MM.1S (cell line): Measurements from ENCODE around the gene PLEKHJ1.

Experiments
- DNase-seq: peaks from one replicate; pipeline ENCODE4 v3.0.0-alpha.2; 2015
- H2AFZ ChIP-seq: fragments of 300-600 bp; sonication (generic); 2 replicates; pipeline ENCODE4 v1.6.0; 2016; ENCODE audit warnings: antibody characterized with exemption, low read length
- H3F3A ChIP-seq: fragments of 300-600 bp; sonication (generic); 2 replicates; pipeline ENCODE4 v1.6.1; 2016; ENCODE audit warnings: mild to moderate bottlenecking, antibody characterized with exemption, low read length, moderate library complexity, mixed read lengths; ENCODE audit not compliant: insufficient read depth
- H3K27ac ChIP-seq: fragments of 300-600 bp; sonication (generic); 2 replicates; pipeline ENCODE4 v1.5.1; 2016; ENCODE audit warnings: mild to moderate bottlenecking, low read length
- H3K27me3 ChIP-seq: fragments of 300-600 bp; sonication (generic); replicated peaks from 2 replicates; pipeline ENCODE4 v1.6.0; 2016; ENCODE audit warnings: low read length; ENCODE audit not compliant: insufficient read depth
- H3K36me3 ChIP-seq: fragments of 300-600 bp; sonication (generic); replicated peaks from 2 replicates; pipeline ENCODE4 v1.6.1; 2016; ENCODE audit warnings: mild to moderate bottlenecking, low read length, mixed read lengths; ENCODE audit not compliant: insufficient read depth
- H3K4me1 ChIP-seq: fragments of 300-600 bp; sonication (generic); 2 replicates; pipeline ENCODE4 v1.6.1; 2016; ENCODE audit warnings: low read length, mixed read lengths
- H3K4me2 ChIP-seq: fragments of 300-600 bp; sonication (generic); 2 replicates; pipeline ENCODE4 v1.6.0; 2016; ENCODE audit warnings: low read depth, low read length
- H3K4me3 ChIP-seq: fragments of 300-600 bp; sonication (generic); 2 replicates; pipeline ENCODE4 v1.5.1; 2016; ENCODE audit warnings: low read length, mixed read lengths
- H3K79me2 ChIP-seq: fragments of 300-600 bp; sonication (generic); 2 replicates; pipeline ENCODE4 v1.6.1; 2016; ENCODE audit warnings: mixed run types, low read length, mixed read lengths
- H3K9ac ChIP-seq: fragments of 300-600 bp; sonication (generic); 2 replicates; pipeline ENCODE4 v1.6.1; 2016; ENCODE audit warnings: low read length, mixed read lengths
- H3K9me2 ChIP-seq: fragments of 300-600 bp; sonication (generic); replicated peaks from 2 replicates; pipeline ENCODE4 v1.6.1; 2016; ENCODE audit warnings: mild to moderate bottlenecking, low read length, mixed read lengths; ENCODE audit not compliant: insufficient read depth
- H3K9me3 ChIP-seq: fragments of 300-600 bp; sonication (generic); replicated peaks from 2 replicates; pipeline ENCODE4 v1.6.1; 2016; ENCODE audit warnings: mild to moderate bottlenecking, low read length, mixed read lengths; ENCODE audit not compliant: insufficient read depth
- H4K20me1 ChIP-seq: fragments of 300-600 bp; sonication (generic); 2 replicates; pipeline ENCODE4 v1.6.1; 2016; ENCODE audit warnings: mild to moderate bottlenecking, low read length, moderate library complexity, mixed read lengths; ENCODE audit not compliant: insufficient read depth
- EZH2 ChIP-seq: fragments of 300-600 bp; sonication (generic); optimal IDR thresholded peaks from 2 replicates; pipeline ENCODE3; 2017; ENCODE audit warnings: low read depth, mild to moderate bottlenecking, antibody characterized with exemption, low read length, mixed read lengths
- EZH2phosphoT487 ChIP-seq: fragments of 300-600 bp; sonication (generic); IDR thresholded peaks from 2 replicates; pipeline ENCODE4 v1.6.1; 2018; ENCODE audit warnings: antibody characterized with exemption, low read length
- TF ChIP-seq, protein P1 (sequence below): fragments of 300-600 bp; sonication (generic); IDR thresholded peaks from 2 replicates; pipeline ENCODE4 v1.5.1; 2016; ENCODE audit warnings: antibody characterized with exemption, low read length, mixed read lengths

PLEKHJ1 gene

DNA sequence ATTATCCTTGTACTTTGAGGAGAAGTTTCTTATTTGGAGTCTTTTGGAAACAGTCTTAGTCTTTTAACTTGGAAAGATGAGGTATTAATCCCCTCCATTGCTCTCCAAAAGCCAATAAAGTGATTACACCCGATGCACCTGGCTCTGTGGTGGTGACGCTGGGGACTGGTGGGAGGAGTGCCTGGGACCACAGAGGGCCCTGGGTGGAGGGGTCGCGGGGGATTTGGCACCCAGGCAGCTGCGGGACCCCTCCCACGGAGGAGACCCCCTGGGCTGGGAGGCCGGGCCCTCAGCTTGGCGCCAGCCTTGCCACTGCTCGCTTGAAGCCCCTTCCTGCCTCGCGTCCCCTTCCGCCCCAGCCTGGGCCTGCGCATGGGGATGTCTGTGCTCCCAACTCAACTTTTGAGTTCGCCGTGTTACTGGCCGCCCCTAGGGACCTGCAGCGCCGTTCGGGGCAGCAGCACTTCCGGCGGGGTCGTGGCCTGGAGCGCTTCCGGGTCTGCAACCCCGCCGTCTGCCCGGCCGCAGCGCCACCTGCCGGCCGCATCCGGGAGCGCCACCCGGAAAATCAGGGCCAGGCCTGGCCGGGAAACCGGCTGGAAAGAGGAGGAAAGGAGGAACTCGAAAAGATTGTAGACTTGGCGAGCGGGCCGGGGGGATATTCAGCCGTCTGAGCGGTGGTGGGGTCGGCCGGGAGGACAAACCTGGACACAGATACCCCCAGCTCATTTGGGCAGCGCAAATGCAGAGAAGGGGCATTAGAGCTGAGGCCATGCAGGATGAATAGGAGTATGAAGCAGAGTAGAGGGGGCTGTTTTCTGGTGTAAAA, 37.4 kb upstream of the PLEKHJ1 start:
- H3K36me3 ChIP-seq, result peaks cover 17% of the 10 kb centered on the region
- H3K9me3 ChIP-seq, result no peaks in the 10 kb centered on the region
- no peak overlapping the region for H2AFZ ChIP-seq
- peaks cover 29% of the 10 kb centered on the region for H3K4me1 ChIP-seq
- H4K20me1 ChIP-seq, result peaks cover 38% of the 10 kb centered on the region
- no peak overlapping the region; the same call in 1 of the 2 replicates for H3K9ac ChIP-seq
- H3K4me3 ChIP-seq, result peak overlapping the region; percentile 18; the same call in 1 of the 2 replicates
- H3F3A ChIP-seq, result peaks cover 47% of the 10 kb centered on the region
- peak overlapping the region; percentile 61 for H3K27ac ChIP-seq
- no peaks in the 10 kb centered on the region for H3K9me2 ChIP-seq
- no peak for TF ChIP-seq EZH2
- no peak for TF ChIP-seq EZH2phosphoT487
- TF ChIP-seq, protein P1, sequence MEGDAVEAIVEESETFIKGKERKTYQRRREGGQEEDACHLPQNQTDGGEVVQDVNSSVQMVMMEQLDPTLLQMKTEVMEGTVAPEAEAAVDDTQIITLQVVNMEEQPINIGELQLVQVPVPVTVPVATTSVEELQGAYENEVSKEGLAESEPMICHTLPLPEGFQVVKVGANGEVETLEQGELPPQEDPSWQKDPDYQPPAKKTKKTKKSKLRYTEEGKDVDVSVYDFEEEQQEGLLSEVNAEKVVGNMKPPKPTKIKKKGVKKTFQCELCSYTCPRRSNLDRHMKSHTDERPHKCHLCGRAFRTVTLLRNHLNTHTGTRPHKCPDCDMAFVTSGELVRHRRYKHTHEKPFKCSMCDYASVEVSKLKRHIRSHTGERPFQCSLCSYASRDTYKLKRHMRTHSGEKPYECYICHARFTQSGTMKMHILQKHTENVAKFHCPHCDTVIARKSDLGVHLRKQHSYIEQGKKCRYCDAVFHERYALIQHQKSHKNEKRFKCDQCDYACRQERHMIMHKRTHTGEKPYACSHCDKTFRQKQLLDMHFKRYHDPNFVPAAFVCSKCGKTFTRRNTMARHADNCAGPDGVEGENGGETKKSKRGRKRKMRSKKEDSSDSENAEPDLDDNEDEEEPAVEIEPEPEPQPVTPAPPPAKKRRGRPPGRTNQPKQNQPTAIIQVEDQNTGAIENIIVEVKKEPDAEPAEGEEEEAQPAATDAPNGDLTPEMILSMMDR, result peak; percentile 99
- peak; percentile 94 for DNase-seq
- H3K4me2 ChIP-seq, result peak overlapping the region; percentile 75
- H3K27me3 ChIP-seq, result no peaks in the 10 kb centered on the region
- H3K79me2 ChIP-seq, result peaks cover 64% of the 10 kb centered on the region

GRCh38 chr19:2271234-2272103, 35.3 kb upstream of the PLEKHJ1 start:
- H3F3A ChIP-seq, result peaks cover 51% of the 10 kb centered on the region
- H3K4me2 ChIP-seq, result peak overlapping the region; percentile 91
- H3K9me2 ChIP-seq, result no peaks in the 10 kb centered on the region
- no peak overlapping the region for H2AFZ ChIP-seq
- peak overlapping the region; percentile 83; the same call in 1 of the 2 replicates for H3K27ac ChIP-seq
- H3K79me2 ChIP-seq, result peaks cover 72% of the 10 kb centered on the region
- TF ChIP-seq EZH2, result no peak
- no peak for TF ChIP-seq EZH2phosphoT487
- TF ChIP-seq, protein P1, result no peak
- no peaks in the 10 kb centered on the region for H3K9me3 ChIP-seq
- DNase-seq, result peak; percentile 31
- no peaks in the 10 kb centered on the region for H3K27me3 ChIP-seq
- peaks cover 37% of the 10 kb centered on the region for H3K4me1 ChIP-seq
- H4K20me1 ChIP-seq, result peaks cover 38% of the 10 kb centered on the region
- H3K36me3 ChIP-seq, result peaks cover 17% of the 10 kb centered on the region
- peak overlapping the region; percentile 83 for H3K9ac ChIP-seq
- H3K4me3 ChIP-seq, result peak overlapping the region; percentile 98

DNA sequence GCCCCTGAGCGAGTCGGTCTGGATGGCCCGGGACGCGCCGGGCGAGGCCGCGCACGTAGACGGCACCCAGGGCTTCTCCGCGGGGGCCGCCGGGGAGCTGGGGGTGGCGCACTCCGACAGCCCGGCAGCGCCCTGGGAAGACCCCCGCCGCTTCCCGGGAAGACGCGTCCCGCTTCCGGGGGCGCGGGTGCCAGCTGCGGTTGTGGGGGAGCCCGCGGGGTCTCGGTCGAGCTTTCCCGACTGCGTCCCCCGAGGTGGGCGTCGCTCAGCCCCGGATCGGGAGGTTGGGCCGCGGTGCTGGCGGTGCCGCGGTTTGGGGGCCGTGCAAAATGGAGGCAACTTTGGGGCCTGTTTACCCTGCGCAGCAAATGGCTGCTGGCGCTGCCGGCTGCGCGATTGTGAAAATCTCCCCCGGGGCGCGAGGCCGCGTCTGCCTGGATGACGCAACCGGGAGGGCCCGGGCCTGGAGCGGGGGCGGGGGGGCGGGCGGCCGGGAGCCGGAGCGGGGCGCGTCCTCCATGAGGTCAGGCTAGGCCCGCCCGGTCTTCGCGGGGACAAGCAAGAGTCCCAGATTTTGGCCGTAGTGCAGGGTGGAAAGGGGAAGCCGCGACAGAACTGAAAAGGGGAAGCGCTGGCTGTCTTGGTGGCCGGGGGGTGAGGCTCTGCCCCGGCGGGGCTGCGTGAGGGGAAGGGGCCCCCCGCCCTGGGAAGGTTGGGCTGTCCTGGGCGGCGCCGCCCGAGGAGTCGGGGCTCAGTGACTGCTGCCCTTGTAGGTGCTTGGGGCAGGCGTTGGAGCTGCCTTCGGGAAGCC, 34.5 kb upstream of the PLEKHJ1 start:
- no peak for TF ChIP-seq EZH2phosphoT487
- TF ChIP-seq EZH2, result no peak
- TF ChIP-seq, protein P1, result no peak
- no peaks in the 10 kb centered on the region for H3K27me3 ChIP-seq
- peaks cover 53% of the 10 kb centered on the region for H3F3A ChIP-seq
- H3K9me3 ChIP-seq, result no peaks in the 10 kb centered on the region
- peaks cover 72% of the 10 kb centered on the region for H3K79me2 ChIP-seq
- no peak overlapping the region for H2AFZ ChIP-seq
- H3K4me3 ChIP-seq, result peak overlapping the region; percentile 98
- peaks cover 40% of the 10 kb centered on the region for H3K4me1 ChIP-seq
- H3K36me3 ChIP-seq, result peaks cover 17% of the 10 kb centered on the region
- DNase-seq, result peak; percentile 52
- peak overlapping the region; percentile 83 for H3K27ac ChIP-seq
- H3K4me2 ChIP-seq, result peak overlapping the region; percentile 91
- H4K20me1 ChIP-seq, result peaks cover 38% of the 10 kb centered on the region
- peak overlapping the region; percentile 97 for H3K9ac ChIP-seq
- H3K9me2 ChIP-seq, result no peaks in the 10 kb centered on the region
